Mammary epithelial cell (primary cell): Measurements from ENCODE around the gene EMP1.

ENCODE experiments used
- CTCF ChIP-seq, 2 donors: IDR thresholded peaks in 1 of 2; conservative IDR thresholded peaks in 1 of 2; 2 replicates each; pipeline ENCODE4 v1.5.1; 2011 to 2012; ENCODE audit warnings: inconsistent platforms in 2 of 2, low read length in 2 of 2, mild to moderate bottlenecking in 2 of 2, control low read depth in 1 of 2, low read depth in 1 of 2; ENCODE audit not compliant: insufficient read depth in 1 of 2; ENCODE audit errors: extremely low read depth in 1 of 2
- EZH2 ChIP-seq: IDR thresholded peaks from 2 replicates; pipeline ENCODE4 v1.6.1; 2012; ENCODE audit warnings: low read length, inconsistent platforms, borderline replicate concordance

DNA sequence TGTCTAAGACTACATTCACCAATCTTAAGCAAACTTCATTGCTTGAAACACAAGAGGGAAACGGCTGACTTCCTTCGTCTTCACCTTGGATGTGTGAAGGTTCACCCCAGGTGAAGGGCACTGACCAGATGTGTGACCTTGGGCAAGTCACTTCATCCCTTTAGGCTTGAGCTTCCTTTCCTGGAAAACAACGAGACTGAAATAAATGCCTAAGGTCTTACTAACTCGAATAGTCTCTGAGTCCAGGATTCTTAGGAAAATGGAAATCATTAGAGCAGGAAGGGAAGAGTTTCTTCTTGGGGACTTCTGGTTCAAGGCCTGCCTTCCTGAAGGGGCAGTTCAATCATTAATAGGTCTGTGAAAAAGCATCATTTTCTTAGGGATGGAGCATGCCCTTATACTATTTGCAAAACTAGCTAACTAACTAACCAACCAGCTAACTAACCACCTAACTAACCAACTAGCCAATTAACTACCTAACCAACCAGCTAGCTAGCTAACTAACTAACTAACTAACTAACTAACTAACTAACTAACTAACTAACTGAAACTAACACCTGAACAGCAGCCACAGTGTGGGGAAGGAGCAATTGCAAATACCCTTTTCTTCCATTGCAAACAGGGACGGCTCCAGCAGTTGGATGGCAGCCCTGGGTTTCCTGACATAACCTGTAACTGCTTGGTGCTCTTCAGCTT is 31.5 kb upstream of the EMP1 start:
- TF ChIP-seq EZH2 (no peak), CTCF (conservative IDR thresholded peaks at IDR 0.05 in 1 of 2, IDR thresholded peaks at IDR 0.05 in 1 of 2; ENCODE audit: extremely low read depth in 1 of 2, insufficient read depth in 1 of 2, low read depth in 1 of 2, low read length in 2 of 2) (no peak)
